Ishikawa (cell line): ENCODE data around the gene CGN.

Experiments
- EP300 ChIP-seq: IDR thresholded peaks from 2 replicates; pipeline ENCODE4 v1.6.1; 2012; ENCODE audit warnings: borderline replicate concordance
- FOXM1 ChIP-seq: IDR thresholded peaks from 2 replicates; pipeline ENCODE4 v1.6.1; 2012; ENCODE audit warnings: low read depth, borderline replicate concordance
- MAX ChIP-seq: IDR thresholded peaks from 2 replicates; pipeline ENCODE4 v1.6.1; 2012
- RAD21 ChIP-seq: IDR thresholded peaks from 2 replicates; pipeline ENCODE4 v1.6.1; 2012; ENCODE audit warnings: low read depth
- TAF1 ChIP-seq: IDR thresholded peaks from 2 replicates; pipeline ENCODE4 v1.6.1; 2012; ENCODE audit warnings: low read depth, mild to moderate bottlenecking
- YY1 ChIP-seq: IDR thresholded peaks from 2 replicates; pipeline ENCODE4 v1.6.1; 2012; ENCODE audit warnings: low read depth

- TF ChIP-seq EP300 (no peak), TAF1 (no peak), RAD21 (no peak), YY1 (no peak), FOXM1 (no peak), MAX (no peak)
Observed at GRCh38 chr1:151504252-151504651, 6.9 kb upstream of the CGN start.
